Kidney glomerular epithelial cell (primary cell): ENCODE results near the gene IQCH.
A peak's percentile ranks its signal among the peaks of the same experiment; 100 is the strongest.

Source experiments
- DNase-seq: peaks from one replicate; lab custom pipeline; 2025; lab: John Stamatoyannopoulos, UW

Gene IQCH

GRCh38 chr15:67254238-67255175 is at the start of gene IQCH, which contains the start of gene AAGAB:
Gene IQCH (plus strand): TSS chr15:67254786. CDS start chr15:67254897, 111 bp downstream.
Gene AAGAB (minus strand): TSS chr15:67254661. CDS start chr15:67254631, 30 bp downstream.
- DNase-seq: peak; percentile 89

GRCh38 chr15:67207555-67208207 is 46.9 kb upstream of the IQCH start:
- DNase-seq: no peak

- DNase-seq: no peak
Measured at GRCh38 chr15:67208396-67208795, 46.2 kb upstream of the IQCH start.

GRCh38 chr15:67210555-67211168 is 43.9 kb upstream of the IQCH start:
- DNase-seq: no peak

- no peak for DNase-seq
Measured at GRCh38 chr15:67212684-67213367, 41.8 kb upstream of the IQCH start.

- no peak for DNase-seq
Measured at GRCh38 chr15:67215102-67215501, 39.5 kb upstream of the IQCH start.

- DNase-seq: no peak
Measured at GRCh38 chr15:67216859-67217258, 37.7 kb upstream of the IQCH start.

- DNase-seq: no peak
Measured at GRCh38 chr15:67218428-67218827, 36.2 kb upstream of the IQCH start.

- DNase-seq: no peak
Measured at GRCh38 chr15:67219288-67219687, 35.3 kb upstream of the IQCH start.

- DNase-seq: no peak
Measured at GRCh38 chr15:67224889-67225288, 29.7 kb upstream of the IQCH start.

- no peak for DNase-seq
Measured at GRCh38 chr15:67225336-67225735, 29.2 kb upstream of the IQCH start.

- no peak for DNase-seq
Measured at GRCh38 chr15:67227431-67227830, 27.2 kb upstream of the IQCH start.

GRCh38 chr15:67227846-67228245 is 26.7 kb upstream of the IQCH start:
- no peak for DNase-seq

- no peak for DNase-seq
Measured at GRCh38 chr15:67228286-67228685, 26.3 kb upstream of the IQCH start.

- no peak for DNase-seq
Measured at GRCh38 chr15:67230504-67230903, 24.1 kb upstream of the IQCH start.

GRCh38 chr15:67232591-67232990 is 22.0 kb upstream of the IQCH start:
- no peak for DNase-seq

- peak; percentile 38 for DNase-seq
Measured at GRCh38 chr15:67240235-67241131, 14.1 kb upstream of the IQCH start.

GRCh38 chr15:67241132-67241855 is 13.3 kb upstream of the IQCH start:
- no peak for DNase-seq

- no peak for DNase-seq
Measured at GRCh38 chr15:67242708-67243111, 11.9 kb upstream of the IQCH start.

- DNase-seq: no peak
Measured at GRCh38 chr15:67244971-67245478, 9.6 kb upstream of the IQCH start.
